Naive B cell (primary cell): ENCODE data around the gene KRT80. TPM values are rescaled to one million over a fixed set of nuclear protein-coding genes. Genes with fewer than 3 reads are reported as not detected.
A peak's percentile ranks its signal among the peaks of the same experiment; 100 is the strongest.

ENCODE experiments used
- ATAC-seq, 2 donors: fragments of 150-1000 bp; cut with Tn5 transposase; 2 replicates each; pipeline ENCODE4 v1.10.0; 2021; ENCODE audit warnings: low read depth in 2 of 2, mild to moderate bottlenecking in 2 of 2, moderate library complexity in 2 of 2
- DNase-seq: peaks from one replicate; pipeline ENCODE4 v3.0.0; 2022
- H3K27ac Mint-ChIP-seq, 6 donors: one replicate each; pipeline ENCODE4 v1.8.0; 2020 to 2022; ENCODE audit warnings: mild to moderate bottlenecking in 6 of 6, mixed read lengths in 6 of 6, moderate library complexity in 5 of 6, inconsistent platforms in 2 of 6
- H3K27me3 Mint-ChIP-seq, 3 donors: one replicate each; pipeline ENCODE4 v1.8.0; 2021 to 2022; ENCODE audit warnings: mixed read lengths in 3 of 3, mild to moderate bottlenecking in 1 of 3
- H3K36me3 Mint-ChIP-seq, 2 donors: one replicate each; pipeline ENCODE4 v1.8.0; 2020 to 2022; ENCODE audit warnings: mixed read lengths in 2 of 2, inconsistent platforms in 1 of 2, mild to moderate bottlenecking in 1 of 2
- H3K4me1 Mint-ChIP-seq, 3 donors: one replicate each; pipeline ENCODE4 v1.8.0; 2020 to 2022; ENCODE audit warnings: mixed read lengths in 3 of 3, inconsistent platforms in 1 of 3, mild to moderate bottlenecking in 1 of 3, moderate library complexity in 1 of 3
- H3K4me3 Mint-ChIP-seq, 8 donors: one replicate each; pipeline ENCODE4 v1.8.0; 2020 to 2022; ENCODE audit warnings: mild to moderate bottlenecking in 8 of 8, mixed read lengths in 8 of 8, moderate library complexity in 8 of 8, inconsistent platforms in 2 of 8
- H3K9me3 Mint-ChIP-seq, 7 donors: one replicate each; pipeline ENCODE4 v1.8.0; 2020 to 2022; ENCODE audit warnings: mixed read lengths in 7 of 7, mild to moderate bottlenecking in 5 of 7, inconsistent platforms in 2 of 7, moderate library complexity in 1 of 7
- polyA plus RNA-seq, 6 donors: library from polyadenylated mRNA; unstranded; fragments of 300-500 nt; fragmentation: Illumina TruSeq; gene quantifications; one replicate each; pipeline ENCODE4 v1.2.3, GENCODE V29; 2021; ENCODE audit warnings: low read depth in 6 of 6

Gene KRT80
- polyA plus RNA-seq, 6 donors from 2014 or later = not detected

- Mint-ChIP-seq H3K9me3 (no peaks in the 10 kb centered on the region), H3K36me3 (no peaks in the 10 kb centered on the region), H3K4me3 (no peak overlapping the region), H3K27me3 (peaks cover 4 to 9% (median 9%) of the 10 kb centered on the region in 3 donors), H3K27ac (no peak overlapping the region), H3K4me1 (peaks cover 0 to 6% (median 0%) of the 10 kb centered on the region in 3 donors)
- DNase-seq (no peak), ATAC-seq (no peak)
Observed at GRCh38 chr12:52181746-52182145, 10.1 kb downstream of the KRT80 start.

DNA sequence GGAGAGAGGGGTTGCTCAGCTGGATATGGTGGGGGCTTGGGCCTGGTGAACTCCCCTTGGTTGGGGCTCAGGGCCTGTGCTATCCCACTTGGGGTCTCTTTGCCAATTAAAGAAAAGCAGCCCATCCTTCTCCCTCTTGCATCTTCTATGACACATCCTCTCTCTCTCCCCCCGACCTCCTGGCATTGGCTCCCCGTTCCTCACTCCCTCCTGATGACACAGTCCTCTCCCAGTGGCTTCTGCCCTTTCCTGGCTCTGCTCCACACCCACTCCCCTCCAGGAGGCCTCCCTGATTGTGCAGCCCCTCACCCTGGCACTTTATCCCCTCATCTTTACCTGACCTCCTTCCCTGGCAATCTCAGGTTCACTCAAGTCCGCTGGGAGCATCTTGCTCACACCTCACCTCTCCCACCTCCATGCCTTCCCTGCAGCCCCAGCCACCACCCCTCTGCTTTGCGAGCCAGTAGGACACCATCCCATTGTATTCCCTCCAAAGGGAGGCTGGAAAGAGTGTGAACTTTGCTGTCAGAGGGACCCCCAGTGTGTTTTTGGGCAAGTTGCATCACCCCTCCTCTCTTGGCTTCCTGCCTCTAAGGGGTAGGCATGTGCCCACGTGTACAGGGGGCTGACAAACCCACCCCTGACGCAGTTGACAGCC, 10.7 kb downstream of the KRT80 start:
- Mint-ChIP-seq H3K4me1 (peaks cover 0 to 6% (median 0%) of the 10 kb centered on the region in 3 donors), H3K36me3 (no peaks in the 10 kb centered on the region), H3K27me3 (peaks cover 4 to 9% (median 9%) of the 10 kb centered on the region in 3 donors), H3K27ac (no peak overlapping the region), H3K4me3 (no peak overlapping the region), H3K9me3 (no peaks in the 10 kb centered on the region)
- ATAC-seq (no peak), DNase-seq (no peak)

DNA sequence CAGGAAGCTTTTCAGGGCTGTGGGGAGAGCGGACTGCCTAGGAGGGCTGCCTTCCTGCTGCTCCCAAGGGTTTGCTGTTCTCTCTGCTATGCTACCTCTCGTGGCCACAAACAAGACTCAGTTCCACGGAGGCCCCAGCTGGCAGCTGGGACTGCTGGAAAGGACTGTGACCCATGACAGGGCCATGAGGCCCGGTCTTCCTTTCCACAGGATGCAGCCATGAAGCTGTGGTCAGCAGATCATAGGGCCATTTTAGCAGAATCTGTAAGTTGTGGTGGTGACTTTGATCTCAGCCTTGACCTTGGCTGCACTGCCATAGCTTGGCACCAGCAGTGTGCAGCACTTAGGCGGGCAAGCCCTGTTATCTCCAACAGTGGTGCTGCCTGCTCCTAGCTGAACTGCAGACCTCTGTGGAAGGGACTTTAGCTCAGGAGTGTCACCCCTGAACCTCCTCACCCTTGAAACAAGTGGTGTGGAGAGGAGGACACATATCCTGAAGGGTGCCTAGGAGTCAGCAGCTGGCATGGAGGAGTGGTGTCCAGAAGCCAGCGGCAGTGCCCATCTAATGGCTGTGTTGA, 12.3 kb downstream of the KRT80 start:
- Mint-ChIP-seq H3K36me3 (no peaks in the 10 kb centered on the region), H3K27ac (no peak overlapping the region), H3K4me3 (no peak overlapping the region), H3K27me3 (peaks cover 4 to 9% (median 9%) of the 10 kb centered on the region in 3 donors), H3K9me3 (no peaks in the 10 kb centered on the region), H3K4me1 (peaks cover 0 to 3% (median 0%) of the 10 kb centered on the region in 3 donors)
- ATAC-seq (no peak), DNase-seq (no peak)

- Mint-ChIP-seq H3K4me1 (peaks cover 0 to 3% (median 0%) of the 10 kb centered on the region in 3 donors), H3K36me3 (no peaks in the 10 kb centered on the region), H3K4me3 (no peak overlapping the region), H3K9me3 (no peaks in the 10 kb centered on the region), H3K27me3 (peaks cover 4 to 9% (median 9%) of the 10 kb centered on the region in 3 donors), H3K27ac (peak overlapping the region in 1 of 6 donors; percentile 20)
- ATAC-seq (no peak), DNase-seq (no peak)
Observed at GRCh38 chr12:52178984-52179383, 12.8 kb downstream of the KRT80 start.

DNA sequence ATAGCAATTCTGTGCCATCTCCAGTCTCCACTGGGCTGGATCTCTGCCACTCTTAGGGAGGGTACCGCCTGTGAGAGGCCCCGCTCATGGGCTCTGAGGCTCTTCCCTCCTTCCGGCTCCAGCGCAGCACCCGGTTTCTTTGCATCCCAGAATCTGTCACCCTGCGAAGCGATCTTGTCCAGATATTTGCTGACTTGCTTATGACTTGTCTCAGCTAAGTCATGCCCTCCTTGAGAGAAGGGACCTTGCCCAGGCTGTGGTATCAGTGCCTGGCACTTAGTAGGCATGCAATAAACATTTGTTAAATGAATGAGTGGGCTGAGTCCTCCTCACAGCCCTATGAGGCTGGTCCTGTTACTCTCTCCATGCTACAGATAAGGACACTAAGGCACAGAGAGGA, 13.4 kb downstream of the KRT80 start:
- Mint-ChIP-seq H3K4me3 (no peak overlapping the region), H3K27ac (no peak overlapping the region), H3K4me1 (peaks cover 0 to 3% (median 0%) of the 10 kb centered on the region in 3 donors), H3K9me3 (no peaks in the 10 kb centered on the region), H3K36me3 (no peaks in the 10 kb centered on the region), H3K27me3 (peaks cover 4 to 9% (median 9%) of the 10 kb centered on the region in 3 donors)
- DNase-seq (no peak), ATAC-seq (no peak)

- Mint-ChIP-seq H3K27ac (no peak overlapping the region), H3K36me3 (no peaks in the 10 kb centered on the region), H3K9me3 (no peaks in the 10 kb centered on the region), H3K4me3 (no peak overlapping the region), H3K27me3 (peaks cover 4 to 9% (median 6%) of the 10 kb centered on the region in 3 donors), H3K4me1 (peaks cover 0 to 3% (median 0%) of the 10 kb centered on the region in 3 donors)
- DNase-seq (no peak), ATAC-seq (no peak)
Observed at GRCh38 chr12:52175371-52176350, 16.2 kb downstream of the KRT80 start.

GRCh38 chr12:52173526-52173925, 18.3 kb downstream of the KRT80 start:
- Mint-ChIP-seq H3K27ac (no peak overlapping the region), H3K9me3 (no peaks in the 10 kb centered on the region), H3K36me3 (no peaks in the 10 kb centered on the region), H3K27me3 (peaks cover 0 to 8% (median 6%) of the 10 kb centered on the region in 3 donors), H3K4me3 (no peak overlapping the region), H3K4me1 (no peaks in the 10 kb centered on the region)
- DNase-seq (no peak), ATAC-seq (no peak)

GRCh38 chr12:52172956-52173355, 18.9 kb downstream of the KRT80 start:
- Mint-ChIP-seq H3K27ac (peak overlapping the region in 1 of 6 donors; percentile 30), H3K27me3 (peaks cover 0 to 8% (median 6%) of the 10 kb centered on the region in 3 donors), H3K9me3 (no peaks in the 10 kb centered on the region), H3K4me3 (peak overlapping the region in 1 of 8 donors; percentile 15), H3K36me3 (no peaks in the 10 kb centered on the region), H3K4me1 (no peaks in the 10 kb centered on the region)
- no peak for DNase-seq
- no peak for ATAC-seq

DNA sequence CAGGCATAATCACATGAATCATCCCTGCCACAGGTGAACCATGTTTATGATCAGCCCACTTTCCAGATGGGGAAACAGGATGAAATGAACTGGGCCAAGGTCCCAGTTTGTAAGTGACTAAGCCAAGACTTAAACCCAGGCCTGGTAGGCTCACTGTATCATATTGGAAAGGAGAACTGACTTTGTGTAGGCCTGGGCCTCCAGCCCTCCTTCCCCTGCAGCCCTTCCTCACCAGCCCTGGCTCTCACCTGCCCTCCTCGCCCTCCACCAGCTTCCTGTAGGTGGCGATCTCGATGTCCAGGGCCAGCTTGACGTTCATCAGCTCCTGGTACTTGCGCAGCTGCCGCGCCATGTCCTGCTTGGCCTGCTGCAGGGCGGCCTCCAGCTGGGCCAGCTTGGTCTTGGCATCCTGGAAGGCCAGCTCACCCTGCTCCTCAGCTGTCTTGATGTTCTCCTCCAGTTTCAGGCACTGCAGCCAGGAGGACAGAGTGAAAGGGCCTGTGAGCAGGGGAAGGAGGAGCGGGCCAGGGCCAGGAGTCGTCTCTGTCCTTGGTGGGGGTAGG, 19.8 kb downstream of the KRT80 start:
- ATAC-seq (no peak), DNase-seq (no peak)
- Mint-ChIP-seq H3K9me3 (no peaks in the 10 kb centered on the region), H3K4me1 (no peaks in the 10 kb centered on the region), H3K27ac (no peak overlapping the region), H3K36me3 (no peaks in the 10 kb centered on the region), H3K4me3 (no peak overlapping the region), H3K27me3 (peaks cover 0 to 8% (median 6%) of the 10 kb centered on the region in 3 donors)

GRCh38 chr12:52170827-52171226, 21.0 kb downstream of the KRT80 start:
- DNase-seq (no peak), ATAC-seq (no peak)
- Mint-ChIP-seq H3K9me3 (no peaks in the 10 kb centered on the region), H3K36me3 (no peaks in the 10 kb centered on the region), H3K4me1 (no peaks in the 10 kb centered on the region), H3K27me3 (peaks cover 4 to 17% (median 14%) of the 10 kb centered on the region in 3 donors), H3K27ac (no peak overlapping the region), H3K4me3 (no peak overlapping the region)

GRCh38 chr12:52169886-52170285, 21.9 kb downstream of the KRT80 start:
- Mint-ChIP-seq H3K4me3 (no peak overlapping the region), H3K36me3 (no peaks in the 10 kb centered on the region)
- no peak for ATAC-seq

GRCh38 chr12:52168019-52168717, 23.6 kb downstream of the KRT80 start:
- Mint-ChIP-seq H3K4me3 (no peak overlapping the region), H3K27me3 (peaks cover 4 to 28% (median 25%) of the 10 kb centered on the region in 3 donors), H3K36me3 (no peaks in the 10 kb centered on the region), H3K4me1 (no peaks in the 10 kb centered on the region), H3K27ac (peak overlapping the region in 2 of 6 donors; percentile 64 to 86), H3K9me3 (no peaks in the 10 kb centered on the region)
- ATAC-seq = no peak
- DNase-seq = no peak

More at GRCh38 chr12:52169886-52170285, 21.9 kb downstream of the KRT80 start:
- Mint-ChIP-seq H3K27ac (no peak overlapping the region), H3K4me1 (no peaks in the 10 kb centered on the region), H3K27me3 (peaks cover 4 to 25% (median 21%) of the 10 kb centered on the region in 3 donors), H3K9me3 (no peaks in the 10 kb centered on the region)
- no peak for DNase-seq

- no peak for ATAC-seq
- H3K36me3 Mint-ChIP-seq = no peaks in the 10 kb centered on the region
- no peak overlapping the region for H3K27ac Mint-ChIP-seq
- no peaks in the 10 kb centered on the region for H3K4me1 Mint-ChIP-seq
- peaks cover 10 to 28% (median 25%) of the 10 kb centered on the region in 3 donors for H3K27me3 Mint-ChIP-seq
- no peaks in the 10 kb centered on the region for H3K9me3 Mint-ChIP-seq
- no peak overlapping the region for H3K4me3 Mint-ChIP-seq
- DNase-seq = no peak
Observed at GRCh38 chr12:52167526-52167925, 24.3 kb downstream of the KRT80 start.
